Ovary (tissue), 9 donors: ENCODE data around the gene NAA35. TPM values are rescaled to one million over a fixed set of nuclear protein-coding genes. Genes with fewer than 3 reads are reported as not detected.
"Not testable (repeated sequence)": the region's sequence is repeated elsewhere in the genome, so short reads cannot be mapped to it uniquely, and the experiment has no call there.

Experiments used
- DNase-seq, 5 donors: peaks; one replicate each; pipeline ENCODE4 v3.0.0-alpha.2; 2019 to 2020
- H3K27ac ChIP-seq, 2 donors: fragments of 200-600 bp; one replicate each; pipeline versions ENCODE4 v1.5.1 to v1.8.0; 2019 to 2022
- H3K27me3 ChIP-seq: fragments of 200-600 bp; one replicate; pipeline ENCODE4 v1.8.0; 2022
- H3K36me3 ChIP-seq: fragments of 200-600 bp; sonication (generic); one replicate; pipeline ENCODE4 v1.5.1; 2019
- H3K4me1 ChIP-seq: one replicate; pipeline ENCODE4 v1.8.1; 2013; ENCODE audit warnings: mild to moderate bottlenecking, moderate library complexity; ENCODE audit not compliant: insufficient read depth
- H3K4me3 ChIP-seq: fragments of 200-600 bp; sonication (generic); one replicate; pipeline ENCODE4 v1.5.1; 2017
- H3K9me3 ChIP-seq, 2 donors: fragments of 200-600 bp in 1 of 2; sonication (generic) in 1 of 2; one replicate each; pipeline versions ENCODE4 v1.5.1 to v1.8.1; 2013 to 2019; ENCODE audit warnings: mild to moderate bottlenecking in 1 of 2, moderate library complexity in 1 of 2
- CTCF ChIP-seq, 3 donors: fragments of 450-650 bp in 2 of 3; fragments of 200-600 bp in 1 of 3; IDR thresholded peaks; one replicate each; pipeline versions ENCODE4 v1.5.1 to v1.8.0; 2016 to 2022; ENCODE audit warnings: antibody characterized with exemption in 3 of 3, mild to moderate bottlenecking in 1 of 3
- EP300 ChIP-seq: sonication (generic); formaldehyde crosslinking; IDR thresholded peaks from one replicate; pipeline ENCODE4 v1.6.1; 2017; ENCODE audit warnings: antibody characterized with exemption
- POLR2A ChIP-seq: fragments of 450-650 bp; IDR thresholded peaks from one replicate; pipeline ENCODE4 v1.6.1; 2017; ENCODE audit warnings: antibody characterized with exemption, mild to moderate bottlenecking, moderate library complexity
- WGBS, 3 donors: extraction: QIAGEN DNeasy Blood & Tissue Kit in 1 of 3; methylation state at CpG; one replicate each; pipeline versions ENCODE4 v1.1.5 to v1.1.7; 2013 to 2017; 5-methylcytosine and 5-hydroxymethylcytosine counted together
- intact Hi-C, 4 donors: fragments of 100-400 bp; cut with DNase I; formaldehyde crosslinking; loops; one replicate each; pipeline versions ENCODE4 v1.11.0 to v1.15.1; 2022 to 2023
- polyA plus RNA-seq, 2 donors: library from polyadenylated mRNA; stranded (reverse); fragments of 200-250 nt in 1 of 2; fragments of 350-450 nt in 1 of 2; fragmentation: Illumina TruSeq in 1 of 2; extraction: RNeasy Lipid Tissue Mini Kit (QIAGEN cat#74804) in 1 of 2; gene quantifications; one replicate each; pipeline ENCODE4 v1.2.3, GENCODE V29; 2013 to 2014
- total RNA-seq, 7 donors: library from RNA; depleted of rRNA in 2 of 7; stranded (reverse); fragments of >200 nt in 2 of 7; fragmentation: NEBNext Ultra II Directional in 3 of 7; extraction: Animal tissue kit (Norgen Biotek cat#: 25700) in 3 of 7; gene quantifications; one replicate each; pipeline versions ENCODE4 v1.1.0 to v1.2.4, GENCODE V29; 2016 to 2023
- donor health status: DM: no; HTN: no; CAD: no; lungs with moderate emphysema.
- donor health status: DM: no; HTN: no; CAD: no.
- donor health status: Bipolar disorder and iron deficiency.
- donor health status: DM: yes; HTN: yes; CAD: no.
- donor health status: DM: no; HTN: no; CAD: no.
- donor health status: DM: yes; HTN: yes; CAD: no.

Gene NAA35
- total and polyA plus RNA-seq, 9 donors = 10.6 to 25.5 (median 18.4) TPM

GRCh38 chr9:86045654-86046053 lies 104.7 kb downstream of the NAA35 start:
- Histone ChIP-seq H3K36me3 (no peaks in the 10 kb centered on the region), H3K4me1 (peaks cover 1% of the 10 kb centered on the region), H3K27ac (no peak overlapping the region), H3K27me3 (no peaks in the 10 kb centered on the region), H3K9me3 (no peaks in the 10 kb centered on the region), H3K4me3 (no peak overlapping the region)
- intact Hi-C loops = no loop called here
- no peak for TF ChIP-seq CTCF (IDR thresholded peaks at IDR 0.05)
- no peak for TF ChIP-seq POLR2A
- no peak for TF ChIP-seq EP300
- 83 to 88% (median 83%) methylated on average over 6 of the region's 6 CpGs for WGBS, 3 donors
- DNase-seq = no peak

- Histone ChIP-seq H3K27ac (no peak overlapping the region), H3K4me3 (no peak overlapping the region), H3K27me3 (no peaks in the 10 kb centered on the region), H3K36me3 (no peaks in the 10 kb centered on the region), H3K9me3 (no peaks in the 10 kb centered on the region), H3K4me1 (peaks cover 1% of the 10 kb centered on the region)
- WGBS, 3 donors = 93 to 96% (median 94%) methylated on average over 14 of the region's 14 CpGs
- TF ChIP-seq CTCF (IDR thresholded peaks at IDR 0.05) (no peak), POLR2A (no peak), EP300 (no peak)
- intact Hi-C loops = no loop called here
- no peak for DNase-seq
Observed at GRCh38 chr9:86046071-86046636, 105.2 kb downstream of the NAA35 start.

GRCh38 chr9:86046930-86047341 lies 106.0 kb downstream of the NAA35 start:
- intact Hi-C loops = no loop called here
- 78 to 83% (median 78%) methylated on average over 8 of the region's 8 CpGs for WGBS, 3 donors
- no peaks in the 10 kb centered on the region for H3K9me3 ChIP-seq
- no peak for DNase-seq
- H3K27ac ChIP-seq = no peak overlapping the region
- H3K36me3 ChIP-seq = no peaks in the 10 kb centered on the region
- no peaks in the 10 kb centered on the region for H3K4me1 ChIP-seq
- no peaks in the 10 kb centered on the region for H3K27me3 ChIP-seq
- no peak overlapping the region for H3K4me3 ChIP-seq
- TF ChIP-seq POLR2A (no peak), CTCF (IDR thresholded peaks at IDR 0.05) (no peak)

GRCh38 chr9:86047361-86047760 lies 106.4 kb downstream of the NAA35 start:
- H3K36me3 ChIP-seq = no peaks in the 10 kb centered on the region
- WGBS, 3 donors = 93 to 94% (median 94%) methylated on average over 13 of the region's 13 CpGs
- no peak for DNase-seq
- intact Hi-C loops = no loop called here
- H3K4me3 ChIP-seq = no peak overlapping the region
- no peaks in the 10 kb centered on the region for H3K4me1 ChIP-seq
- TF ChIP-seq CTCF (IDR thresholded peaks at IDR 0.05) = no peak
- TF ChIP-seq EP300 = no peak
- H3K9me3 ChIP-seq = no peaks in the 10 kb centered on the region
- H3K27ac ChIP-seq = no peak overlapping the region
- H3K27me3 ChIP-seq = no peaks in the 10 kb centered on the region

- intact Hi-C loops = not testable (repeated sequence)
Observed at GRCh38 chr9:86048018-86048742, 107.2 kb downstream of the NAA35 start.

More at GRCh38 chr9:86048018-86048742, 107.2 kb downstream of the NAA35 start:
- H3K27me3 ChIP-seq, H3K27ac ChIP-seq, DNase-seq, H3K9me3 ChIP-seq, H3K36me3 ChIP-seq, H3K4me1 ChIP-seq, H3K4me3 ChIP-seq: not testable (repeated sequence)
- WGBS, 3 donors = 95 to 97% (median 95%) methylated on average over 6 to 7 of the region's 7 CpGs
